HepG2 (cell line): ENCODE results near the gene APRT. TPM values are rescaled to one million over a fixed set of nuclear protein-coding genes. Genes with fewer than 3 reads are reported as not detected.

Experiments used
- ATM ChIP-seq: fragments of 450-650 bp; IDR thresholded peaks from 2 replicates; pipeline ENCODE4 v1.7.1; 2017; ENCODE audit warnings: mild to moderate bottlenecking, borderline replicate concordance
- CC2D1A ChIP-seq: sonication (generic); formaldehyde crosslinking; IDR thresholded peaks from 2 replicates; pipeline ENCODE4 v1.8.1; 2023; ENCODE audit warnings: mild to moderate bottlenecking, missing genetic modification reagents
- GRHL1 ChIP-seq: sonication (generic); formaldehyde crosslinking; conservative IDR thresholded peaks from 2 replicates; pipeline ENCODE4 v1.8.0; 2022; ENCODE audit warnings: missing genetic modification reagents
- MAF1 ChIP-seq: sonication (generic); formaldehyde crosslinking; IDR thresholded peaks from 2 replicates; pipeline ENCODE4 v1.5.0; 2020; ENCODE audit warnings: missing genetic modification reagents, borderline replicate concordance
- MED13 ChIP-seq: sonication (generic); formaldehyde crosslinking; IDR thresholded peaks from 2 replicates; pipeline ENCODE4 v1.5.0; 2020; ENCODE audit warnings: missing genetic modification reagents
- NBN ChIP-seq: fragments of 450-650 bp; conservative IDR thresholded peaks from 2 replicates; pipeline ENCODE4 v1.6.1; 2017
- NCOA2 ChIP-seq: sonication (generic); formaldehyde crosslinking; IDR thresholded peaks from 2 replicates; pipeline ENCODE4 v1.8.0; 2022; ENCODE audit warnings: inconsistent platforms
- NFYB ChIP-seq: sonication (generic); formaldehyde crosslinking; IDR thresholded peaks from 2 replicates; pipeline ENCODE4 v1.4.0; 2020; ENCODE audit warnings: missing genetic modification reagents
- ZBTB42 ChIP-seq: sonication (generic); formaldehyde crosslinking; IDR thresholded peaks from 2 replicates; pipeline ENCODE4 v1.5.0; 2020; ENCODE audit warnings: mild to moderate bottlenecking, missing genetic modification reagents
- ZNF7 ChIP-seq: IDR thresholded peaks from 2 replicates; pipeline ENCODE4 v1.6.1; 2016; ENCODE audit warnings: missing biosample characterization, missing genetic modification reagents
- polyA plus RNA-seq, 8 experiments: library from polyadenylated mRNA; depleted of rRNA in 3 of 8; stranded (reverse) in 7 of 8; unstranded in 1 of 8; fragments of >200 nt; fragmentation: Illumina TruSeq in 4 of 8; extraction: Trizol in 4 of 8; gene quantifications; 2 replicates each; pipeline versions ENCODE4 v1.2.1 to v1.2.3, GENCODE V29; 2011 to 2016; ENCODE audit warnings: low read depth in 4 of 8, missing spikeins in 1 of 8, mixed read lengths in 1 of 8; ENCODE audit not compliant: insufficient read depth in 1 of 8
- total RNA-seq, 5 experiments: library from RNA; depleted of rRNA; stranded (reverse); fragments of >200 nt; fragmentation: Illumina TruSeq; extraction: Trizol; gene quantifications; 2 replicates each; pipeline ENCODE4 v1.2.3, GENCODE V29; 2016; ENCODE audit warnings: low read depth in 1 of 5
- TF ChIP-seq, protein P1 (sequence below): sonication (generic); formaldehyde crosslinking; conservative IDR thresholded peaks from 2 replicates; pipeline ENCODE4 v1.8.0; 2022; ENCODE audit warnings: mild to moderate bottlenecking, moderate library complexity, missing genetic modification reagents
- TF ChIP-seq, protein P2 (sequence below): sonication (generic); formaldehyde crosslinking; IDR thresholded peaks from 2 replicates; pipeline ENCODE4 v1.9.0; 2021; ENCODE audit warnings: missing genetic modification reagents, borderline replicate concordance
- TF ChIP-seq, protein P3 (sequence below): sonication (generic); formaldehyde crosslinking; IDR thresholded peaks from 2 replicates; pipeline ENCODE4 v1.8.1; 2022; ENCODE audit warnings: low read depth, mild to moderate bottlenecking, missing genetic modification reagents
- TF ChIP-seq, protein P4 (sequence below): sonication (generic); formaldehyde crosslinking; IDR thresholded peaks from 2 replicates; pipeline ENCODE4 v1.4.0; 2020; ENCODE audit warnings: mild to moderate bottlenecking, missing genetic modification reagents, borderline replicate concordance

Gene APRT
- total and polyA plus RNA-seq, 2 of the 13 experiments (the other 11 are each of a cell fraction or from before 2014, with no cell fraction given): 155 to 242 TPM

DNA sequence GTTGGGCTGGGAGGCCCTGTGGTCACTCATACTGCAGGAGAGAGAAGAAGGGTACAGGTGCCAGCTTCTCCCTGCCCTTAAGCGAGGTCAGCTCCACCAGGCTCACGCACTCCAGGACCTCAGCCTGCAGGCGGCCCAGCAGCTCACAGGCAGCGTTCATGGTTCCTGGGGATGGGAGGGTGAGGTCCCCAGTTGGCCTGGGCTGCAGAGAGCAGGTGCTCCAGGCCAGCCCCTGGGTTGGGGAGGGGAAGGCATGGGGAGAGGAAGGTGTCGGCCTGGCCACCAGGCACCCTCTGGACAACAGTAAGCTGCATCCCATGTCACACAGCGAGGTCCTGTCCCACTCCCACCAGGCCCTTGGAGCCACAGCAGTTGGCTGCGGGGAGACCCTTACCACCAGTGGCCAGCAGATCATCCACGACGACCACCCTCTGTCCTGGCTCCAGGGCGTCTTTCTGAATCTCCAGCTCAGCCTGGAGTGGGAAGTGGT is 2.0 kb downstream of the APRT start (continued):
- TF ChIP-seq, protein P1, sequence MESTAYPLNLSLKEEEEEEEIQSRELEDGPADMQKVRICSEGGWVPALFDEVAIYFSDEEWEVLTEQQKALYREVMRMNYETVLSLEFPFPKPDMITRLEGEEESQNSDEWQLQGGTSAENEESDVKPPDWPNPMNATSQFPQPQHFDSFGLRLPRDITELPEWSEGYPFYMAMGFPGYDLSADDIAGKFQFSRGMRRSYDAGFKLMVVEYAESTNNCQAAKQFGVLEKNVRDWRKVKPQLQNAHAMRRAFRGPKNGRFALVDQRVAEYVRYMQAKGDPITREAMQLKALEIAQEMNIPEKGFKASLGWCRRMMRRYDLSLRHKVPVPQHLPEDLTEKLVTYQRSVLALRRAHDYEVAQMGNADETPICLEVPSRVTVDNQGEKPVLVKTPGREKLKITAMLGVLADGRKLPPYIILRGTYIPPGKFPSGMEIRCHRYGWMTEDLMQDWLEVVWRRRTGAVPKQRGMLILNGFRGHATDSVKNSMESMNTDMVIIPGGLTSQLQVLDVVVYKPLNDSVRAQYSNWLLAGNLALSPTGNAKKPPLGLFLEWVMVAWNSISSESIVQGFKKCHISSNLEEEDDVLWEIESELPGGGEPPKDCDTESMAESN (CRISPR knock-in tag): no peak
- TF ChIP-seq NBN (no peak), NFYB (CRISPR knock-in tag) (no peak), GRHL1 (no peak), ATM (no peak), MED13 (CRISPR knock-in tag) (no peak), MAF1 (CRISPR knock-in tag) (0 out of 2 replicates have a peak, but pooled peaks have one; percentile 17), ZBTB42 (CRISPR knock-in tag) (0 out of 2 replicates have a peak, but pooled peaks have one; percentile 38), NCOA2 (no peak), ZNF7 (no peak), CC2D1A (CRISPR knock-in tag) (no peak)
- TF ChIP-seq, protein P2, sequence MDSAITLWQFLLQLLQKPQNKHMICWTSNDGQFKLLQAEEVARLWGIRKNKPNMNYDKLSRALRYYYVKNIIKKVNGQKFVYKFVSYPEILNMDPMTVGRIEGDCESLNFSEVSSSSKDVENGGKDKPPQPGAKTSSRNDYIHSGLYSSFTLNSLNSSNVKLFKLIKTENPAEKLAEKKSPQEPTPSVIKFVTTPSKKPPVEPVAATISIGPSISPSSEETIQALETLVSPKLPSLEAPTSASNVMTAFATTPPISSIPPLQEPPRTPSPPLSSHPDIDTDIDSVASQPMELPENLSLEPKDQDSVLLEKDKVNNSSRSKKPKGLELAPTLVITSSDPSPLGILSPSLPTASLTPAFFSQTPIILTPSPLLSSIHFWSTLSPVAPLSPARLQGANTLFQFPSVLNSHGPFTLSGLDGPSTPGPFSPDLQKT (CRISPR knock-in tag): no peak
- TF ChIP-seq, protein P3, sequence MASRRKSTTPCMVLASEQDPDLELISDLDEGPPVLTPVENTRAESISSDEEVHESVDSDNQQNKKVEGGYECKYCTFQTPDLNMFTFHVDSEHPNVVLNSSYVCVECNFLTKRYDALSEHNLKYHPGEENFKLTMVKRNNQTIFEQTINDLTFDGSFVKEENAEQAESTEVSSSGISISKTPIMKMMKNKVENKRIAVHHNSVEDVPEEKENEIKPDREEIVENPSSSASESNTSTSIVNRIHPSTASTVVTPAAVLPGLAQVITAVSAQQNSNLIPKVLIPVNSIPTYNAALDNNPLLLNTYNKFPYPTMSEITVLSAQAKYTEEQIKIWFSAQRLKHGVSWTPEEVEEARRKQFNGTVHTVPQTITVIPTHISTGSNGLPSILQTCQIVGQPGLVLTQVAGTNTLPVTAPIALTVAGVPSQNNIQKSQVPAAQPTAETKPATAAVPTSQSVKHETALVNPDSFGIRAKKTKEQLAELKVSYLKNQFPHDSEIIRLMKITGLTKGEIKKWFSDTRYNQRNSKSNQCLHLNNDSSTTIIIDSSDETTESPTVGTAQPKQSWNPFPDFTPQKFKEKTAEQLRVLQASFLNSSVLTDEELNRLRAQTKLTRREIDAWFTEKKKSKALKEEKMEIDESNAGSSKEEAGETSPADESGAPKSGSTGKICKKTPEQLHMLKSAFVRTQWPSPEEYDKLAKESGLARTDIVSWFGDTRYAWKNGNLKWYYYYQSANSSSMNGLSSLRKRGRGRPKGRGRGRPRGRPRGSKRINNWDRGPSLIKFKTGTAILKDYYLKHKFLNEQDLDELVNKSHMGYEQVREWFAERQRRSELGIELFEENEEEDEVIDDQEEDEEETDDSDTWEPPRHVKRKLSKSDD (CRISPR knock-in tag): 0 out of 2 replicates have a peak, but pooled peaks have one; percentile 35
- TF ChIP-seq, protein P4, sequence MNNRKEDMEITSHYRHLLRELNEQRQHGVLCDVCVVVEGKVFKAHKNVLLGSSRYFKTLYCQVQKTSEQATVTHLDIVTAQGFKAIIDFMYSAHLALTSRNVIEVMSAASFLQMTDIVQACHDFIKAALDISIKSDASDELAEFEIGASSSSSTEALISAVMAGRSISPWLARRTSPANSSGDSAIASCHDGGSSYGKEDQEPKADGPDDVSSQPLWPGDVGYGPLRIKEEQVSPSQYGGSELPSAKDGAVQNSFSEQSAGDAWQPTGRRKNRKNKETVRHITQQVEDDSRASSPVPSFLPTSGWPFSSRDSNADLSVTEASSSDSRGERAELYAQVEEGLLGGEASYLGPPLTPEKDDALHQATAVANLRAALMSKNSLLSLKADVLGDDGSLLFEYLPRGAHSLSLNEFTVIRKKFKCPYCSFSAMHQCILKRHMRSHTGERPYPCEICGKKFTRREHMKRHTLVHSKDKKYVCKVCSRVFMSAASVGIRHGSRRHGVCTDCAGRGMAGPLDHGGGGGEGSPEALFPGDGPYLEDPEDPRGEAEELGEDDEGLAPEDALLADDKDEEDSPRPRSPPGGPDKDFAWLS (CRISPR knock-in tag): no peak
